ENCODE data around the gene CYB561D1. TPM values are rescaled to one million over a fixed set of nuclear protein-coding genes. Genes with fewer than 3 reads are reported as not detected.
A peak's percentile ranks its signal among the peaks of the same experiment; 100 is the strongest.

CYB561D1 gene
- total RNA-seq, 1 donor from 2014 or later = 15.1 TPM

- ATAC-seq (no peak), DNase-seq (no peak)
- Histone ChIP-seq H3K36me3 (peaks cover 40% of the 10 kb centered on the region), H3K27ac (no peak overlapping the region), H3K9me3 (no peaks in the 10 kb centered on the region), H3K4me1 (peaks cover 61% of the 10 kb centered on the region), H3K27me3 (ENCODE audit: low read depth) (no peaks in the 10 kb centered on the region), H3K4me3 (no peak overlapping the region)
- TF ChIP-seq CTCF (IDR thresholded peaks at IDR 0.05) = peak; percentile 43
- intact Hi-C loops (cut with DNase I) = loop anchor here (5.0 kb wide), 1 partner anchor 34 kb away; no protein-coding TSS in a partner anchor
These were observed 4.4 kb downstream of the CYB561D1 start for GRCh38 chr1:109498161-109498801.

GRCh38 chr1:109499081-109499480 is 5.2 kb downstream of the CYB561D1 start:
- Histone ChIP-seq H3K27ac (no peak overlapping the region), H3K27me3 (ENCODE audit: low read depth) (no peaks in the 10 kb centered on the region), H3K9me3 (no peaks in the 10 kb centered on the region), H3K4me3 (no peak overlapping the region), H3K36me3 (peaks cover 40% of the 10 kb centered on the region), H3K4me1 (peaks cover 56% of the 10 kb centered on the region)
- ATAC-seq = peak; percentile 21 to 56
- no peak for DNase-seq
- intact Hi-C loops (cut with DNase I) = loop anchor here (5.0 kb wide), 1 partner anchor 33 kb away; no protein-coding TSS in a partner anchor
- TF ChIP-seq CTCF (IDR thresholded peaks at IDR 0.05) = no peak

GRCh38 chr1:109499661-109500536 is 6.0 kb downstream of the CYB561D1 start:
- Histone ChIP-seq H3K36me3 (peaks cover 40% of the 10 kb centered on the region), H3K4me3 (no peak overlapping the region), H3K4me1 (peaks cover 51% of the 10 kb centered on the region), H3K27ac (peak overlapping the region; percentile 22), H3K9me3 (no peaks in the 10 kb centered on the region), H3K27me3 (ENCODE audit: low read depth) (no peaks in the 10 kb centered on the region)
- intact Hi-C loops (cut with DNase I) = loop anchor here (5.0 kb wide), 1 partner anchor 32 kb away; no protein-coding TSS in a partner anchor
- ATAC-seq (peak; percentile 61 to 71), DNase-seq (peak; percentile 68)
- peak; percentile 46 for TF ChIP-seq CTCF (IDR thresholded peaks at IDR 0.05)

GRCh38 chr1:109500941-109501381 is 7.1 kb downstream of the CYB561D1 start:
- no peak for DNase-seq
- Histone ChIP-seq H3K36me3 (peaks cover 35% of the 10 kb centered on the region), H3K4me3 (no peak overlapping the region), H3K27me3 (ENCODE audit: low read depth) (no peaks in the 10 kb centered on the region), H3K27ac (peak overlapping the region; percentile 31), H3K4me1 (peaks cover 46% of the 10 kb centered on the region), H3K9me3 (no peaks in the 10 kb centered on the region)
- peak; percentile 16 to 38 for ATAC-seq
- no peak for TF ChIP-seq CTCF (IDR thresholded peaks at IDR 0.05)
- intact Hi-C loops (cut with DNase I) = no loop called here

GRCh38 chr1:109501644-109502363 is 7.9 kb downstream of the CYB561D1 start:
- TF ChIP-seq CTCF (IDR thresholded peaks at IDR 0.05) = no peak

More at GRCh38 chr1:109501644-109502363, 7.9 kb downstream of the CYB561D1 start:
- peak; percentile 15 to 16 for ATAC-seq
- intact Hi-C loops (cut with DNase I) = no loop called here
- no peaks in the 10 kb centered on the region for H3K9me3 ChIP-seq
- peaks cover 27% of the 10 kb centered on the region for H3K36me3 ChIP-seq
- DNase-seq = no peak
- no peaks in the 10 kb centered on the region for H3K27me3 ChIP-seq (ENCODE audit: low read depth)
- no peak overlapping the region for H3K4me3 ChIP-seq
- no peak overlapping the region for H3K27ac ChIP-seq
- H3K4me1 ChIP-seq = peaks cover 46% of the 10 kb centered on the region

All from lower lobe of right lung (tissue), 2 donors.